Left lung (tissue), 10 donors: Measurements from ENCODE around the gene HPCAL4. TPM values are rescaled to one million over a fixed set of nuclear protein-coding genes. Genes with fewer than 3 reads are reported as not detected.
A peak's percentile ranks its signal among the peaks of the same experiment; 100 is the strongest.

Experiments
- ATAC-seq: fragments of 200-7000 bp; cut with Tn5 transposase; one replicate; pipeline ENCODE4 v1.9.1; 2020; ENCODE audit warnings: moderate library complexity
- DNase-seq, 4 donors: peaks; one replicate each; pipeline ENCODE4 v3.0.0-alpha.2; 2013 to 2020
- H3K27ac ChIP-seq, 2 donors: fragments of 200-600 bp; sonication (generic) in 1 of 2; one replicate each; pipeline versions ENCODE4 v1.5.0 to v1.8.0; 2020 to 2021
- H3K27me3 ChIP-seq, 2 donors: fragments of 200-600 bp; sonication (generic) in 1 of 2; one replicate each; pipeline versions ENCODE4 v1.5.0 to v1.8.0; 2020 to 2021
- H3K36me3 ChIP-seq, 2 donors: fragments of 200-600 bp; sonication (generic) in 1 of 2; one replicate each; pipeline versions ENCODE4 v1.5.0 to v1.8.0; 2020 to 2021
- H3K4me1 ChIP-seq, 2 donors: fragments of 200-600 bp; one replicate each; pipeline ENCODE4 v1.8.0; 2021
- H3K4me3 ChIP-seq, 2 donors: fragments of 200-600 bp; sonication (generic) in 1 of 2; one replicate each; pipeline versions ENCODE4 v1.5.0 to v1.8.0; 2020 to 2021; ENCODE audit warnings: mild to moderate bottlenecking in 1 of 2
- H3K9me3 ChIP-seq, 2 donors: fragments of 200-600 bp; sonication (generic) in 1 of 2; one replicate each; pipeline versions ENCODE4 v1.5.0 to v1.8.0; 2020 to 2021
- intact Hi-C, 2 donors: fragments of 100-400 bp; cut with DNase I; formaldehyde crosslinking; loops; one replicate each; pipeline versions ENCODE4 v1.11.2 to v1.14.2; 2022
- polyA plus RNA-seq, 6 donors: library from polyadenylated mRNA; unstranded; fragments of 120-200 nt; gene quantifications; one replicate each; pipeline ENCODE4 v1.2.1, GENCODE V29; 2013; ENCODE audit not compliant: insufficient read length in 6 of 6
- total RNA-seq, 2 donors: library from RNA; stranded (reverse); fragmentation: NEBNext Ultra II Directional; extraction: Animal tissue kit (Norgen Biotek cat#: 25700); gene quantifications; one replicate each; pipeline ENCODE4 v1.2.1, GENCODE V29; 2021
- TF ChIP-seq, protein P1 (sequence below), 2 donors: fragments of 200-600 bp; sonication (generic) in 1 of 2; IDR thresholded peaks; one replicate each; pipeline versions ENCODE4 v1.5.0 to v1.8.0; 2021; ENCODE audit warnings: antibody characterized with exemption in 2 of 2
- donor health status: DM: no; HTN: yes; CAD: no.
- donor health status: DM: no; HTN: no; CAD: no.

Gene HPCAL4
- total and polyA plus RNA-seq, 8 donors, result 0.04 to 1.9 (median 0.14) TPM

DNA sequence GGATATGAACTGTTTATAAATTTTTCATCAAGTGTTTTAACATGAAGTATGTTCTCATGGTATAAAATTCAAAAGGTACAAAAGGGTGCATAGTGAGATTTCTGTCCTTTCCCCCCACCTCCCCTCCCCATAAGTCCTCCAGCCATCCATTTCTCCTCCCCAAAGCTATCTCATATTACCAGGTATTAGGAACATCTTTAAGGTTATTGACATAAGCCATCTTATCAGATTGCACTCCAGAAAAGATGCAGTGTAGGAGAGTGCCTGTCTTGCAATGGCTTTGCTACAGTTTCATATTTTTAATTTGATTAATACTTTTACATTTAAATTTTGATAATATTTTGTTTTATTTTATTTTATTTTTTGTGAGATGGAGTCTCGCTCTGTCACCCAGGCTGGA, 13.5 kb upstream of the HPCAL4 start:
- Histone ChIP-seq H3K36me3 (no peaks in the 10 kb centered on the region), H3K27me3 (peaks cover 0 to 1% of the 10 kb centered on the region in 2 donors), H3K4me3 (no peak overlapping the region), H3K4me1 (peaks cover 0 to 18% of the 10 kb centered on the region in 2 donors), H3K9me3 (no peaks in the 10 kb centered on the region), H3K27ac (no peak overlapping the region)
- TF ChIP-seq, protein P1, sequence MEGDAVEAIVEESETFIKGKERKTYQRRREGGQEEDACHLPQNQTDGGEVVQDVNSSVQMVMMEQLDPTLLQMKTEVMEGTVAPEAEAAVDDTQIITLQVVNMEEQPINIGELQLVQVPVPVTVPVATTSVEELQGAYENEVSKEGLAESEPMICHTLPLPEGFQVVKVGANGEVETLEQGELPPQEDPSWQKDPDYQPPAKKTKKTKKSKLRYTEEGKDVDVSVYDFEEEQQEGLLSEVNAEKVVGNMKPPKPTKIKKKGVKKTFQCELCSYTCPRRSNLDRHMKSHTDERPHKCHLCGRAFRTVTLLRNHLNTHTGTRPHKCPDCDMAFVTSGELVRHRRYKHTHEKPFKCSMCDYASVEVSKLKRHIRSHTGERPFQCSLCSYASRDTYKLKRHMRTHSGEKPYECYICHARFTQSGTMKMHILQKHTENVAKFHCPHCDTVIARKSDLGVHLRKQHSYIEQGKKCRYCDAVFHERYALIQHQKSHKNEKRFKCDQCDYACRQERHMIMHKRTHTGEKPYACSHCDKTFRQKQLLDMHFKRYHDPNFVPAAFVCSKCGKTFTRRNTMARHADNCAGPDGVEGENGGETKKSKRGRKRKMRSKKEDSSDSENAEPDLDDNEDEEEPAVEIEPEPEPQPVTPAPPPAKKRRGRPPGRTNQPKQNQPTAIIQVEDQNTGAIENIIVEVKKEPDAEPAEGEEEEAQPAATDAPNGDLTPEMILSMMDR (IDR thresholded peaks at IDR 0.05), result no peak
- ATAC-seq (no peak), DNase-seq (no peak)
- intact Hi-C loops, result no loop called here

DNA sequence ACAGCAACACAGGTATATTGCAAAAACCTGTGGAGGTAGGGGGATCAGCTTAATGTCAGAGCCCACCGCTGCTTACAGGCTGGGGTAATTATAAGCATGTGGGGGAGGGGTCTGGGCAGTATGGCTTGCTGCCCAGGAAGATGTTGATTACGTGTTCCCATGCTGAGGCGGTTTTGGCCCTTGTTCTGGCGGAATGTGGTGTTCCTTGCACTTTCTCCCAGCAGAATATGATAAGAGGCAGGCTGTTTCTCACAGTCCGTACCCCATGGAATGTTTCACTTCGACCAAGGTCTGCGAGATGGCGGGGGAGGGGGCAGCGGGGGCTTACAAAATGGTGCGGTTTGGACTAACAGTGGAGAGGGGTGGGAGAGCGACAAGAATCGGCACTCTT, 9.8 kb upstream of the HPCAL4 start:
- TF ChIP-seq, protein P1 (IDR thresholded peaks at IDR 0.05), result no peak
- no peaks in the 10 kb centered on the region for H3K9me3 ChIP-seq
- intact Hi-C loops, result no loop called here
- H3K27me3 ChIP-seq, result peaks cover 0 to 26% of the 10 kb centered on the region in 2 donors
- peaks cover 0 to 18% of the 10 kb centered on the region in 2 donors for H3K4me1 ChIP-seq
- H3K27ac ChIP-seq, result no peak overlapping the region
- no peaks in the 10 kb centered on the region for H3K36me3 ChIP-seq
- peak; percentile 56 for ATAC-seq
- peak in 2 of 4 donors; percentile 54 to 79 for DNase-seq
- no peak overlapping the region for H3K4me3 ChIP-seq

DNA sequence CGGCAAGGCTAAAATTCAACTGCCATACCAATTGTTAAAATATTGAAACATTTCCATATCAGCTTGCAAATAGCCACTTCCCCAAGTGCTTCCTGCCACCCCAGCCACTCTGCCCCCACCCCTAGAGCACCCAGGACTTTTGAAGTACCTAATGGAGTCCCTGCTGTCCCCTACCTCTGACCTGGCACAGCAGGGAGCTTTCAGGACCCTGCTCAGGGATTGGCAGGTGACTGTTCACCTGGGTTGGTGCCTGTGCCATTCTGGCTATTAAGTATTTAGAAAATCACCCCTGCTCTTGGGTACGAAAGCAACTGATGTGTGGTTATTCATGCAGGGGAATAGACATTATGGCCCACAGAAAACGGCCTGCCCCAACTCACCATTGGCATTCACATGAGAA, 9.1 kb upstream of the HPCAL4 start:
- H3K9me3 ChIP-seq, result no peaks in the 10 kb centered on the region
- peaks cover 0 to 18% of the 10 kb centered on the region in 2 donors for H3K4me1 ChIP-seq
- no peak overlapping the region for H3K27ac ChIP-seq
- intact Hi-C loops, result no loop called here
- ATAC-seq (no peak), DNase-seq (no peak)
- peaks cover 0 to 33% of the 10 kb centered on the region in 2 donors for H3K27me3 ChIP-seq
- TF ChIP-seq, protein P1 (IDR thresholded peaks at IDR 0.05), result no peak
- no peaks in the 10 kb centered on the region for H3K36me3 ChIP-seq
- H3K4me3 ChIP-seq, result no peak overlapping the region

DNA sequence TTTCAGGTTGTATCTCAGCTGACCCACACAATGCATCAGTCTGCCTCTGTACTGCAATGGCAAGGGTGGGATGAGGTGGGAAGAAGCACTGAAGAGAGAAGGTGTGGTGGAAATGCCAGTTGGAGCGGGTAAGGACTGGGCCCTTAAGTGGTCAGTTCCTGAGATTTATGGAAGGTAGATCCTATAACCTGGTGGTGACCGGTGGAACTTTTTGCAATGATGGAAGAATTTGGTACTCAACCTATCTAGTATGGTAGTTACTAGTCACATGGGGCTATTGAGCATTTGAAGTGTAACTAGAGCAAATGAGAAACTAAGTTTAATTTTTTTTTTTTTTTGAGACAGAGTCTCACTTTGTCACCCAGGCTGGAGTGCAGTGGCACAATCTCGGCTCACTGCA, 8.2 kb upstream of the HPCAL4 start:
- TF ChIP-seq, protein P1 (IDR thresholded peaks at IDR 0.05), result no peak
- intact Hi-C loops, result no loop called here
- H3K4me1 ChIP-seq, result peaks cover 0 to 18% of the 10 kb centered on the region in 2 donors
- no peak overlapping the region for H3K4me3 ChIP-seq
- DNase-seq (no peak), ATAC-seq (no peak)
- H3K36me3 ChIP-seq, result no peaks in the 10 kb centered on the region
- H3K9me3 ChIP-seq, result no peaks in the 10 kb centered on the region
- H3K27ac ChIP-seq, result no peak overlapping the region
- peaks cover 0 to 42% of the 10 kb centered on the region in 2 donors for H3K27me3 ChIP-seq

DNA sequence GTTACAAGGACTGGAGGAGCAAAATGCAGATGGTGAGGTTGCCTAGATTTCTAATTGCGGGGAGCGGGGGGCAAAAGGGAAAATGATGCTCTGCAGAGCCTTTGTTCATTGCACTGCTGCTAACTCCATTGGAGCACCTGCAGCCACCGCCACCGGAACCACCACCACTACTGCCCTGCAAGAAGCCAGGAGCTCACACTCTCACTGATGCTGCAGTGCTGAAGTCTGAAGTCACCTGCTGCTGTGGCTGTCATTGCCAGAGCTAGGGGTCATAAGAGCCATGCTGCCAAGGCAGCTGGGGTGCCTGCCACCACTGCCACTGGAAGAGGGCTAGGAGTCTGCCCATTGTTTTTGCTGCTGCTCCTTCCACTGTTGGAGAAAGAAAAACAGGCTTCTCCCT, 7.3 kb upstream of the HPCAL4 start:
- no peak overlapping the region for H3K27ac ChIP-seq
- H3K4me3 ChIP-seq, result no peak overlapping the region
- H3K27me3 ChIP-seq, result peaks cover 0 to 51% of the 10 kb centered on the region in 2 donors
- no peaks in the 10 kb centered on the region for H3K36me3 ChIP-seq
- TF ChIP-seq, protein P1 (IDR thresholded peaks at IDR 0.05), result no peak
- no peak for DNase-seq
- intact Hi-C loops, result no loop called here
- peaks cover 0 to 18% of the 10 kb centered on the region in 2 donors for H3K4me1 ChIP-seq
- no peaks in the 10 kb centered on the region for H3K9me3 ChIP-seq
- ATAC-seq, result no peak
